Measurements from ENCODE around the gene TLN1. TPM values are rescaled to one million over a fixed set of nuclear protein-coding genes. Genes with fewer than 3 reads are reported as not detected.

TLN1 gene
- total RNA-seq, 2 experiments from 2014 or later, result 149 to 151 TPM

GRCh38 chr9:35748858-35749514, 17.0 kb upstream of the TLN1 start, which contains the start of the genes GBA2 and RGP1:
Gene GBA2 (minus strand): TSS chr9:35749228. CDS start chr9:35748704, 524 bp downstream.
Gene RGP1 (plus strand): TSS chr9:35749287. CDS start chr9:35749756, 469 bp downstream.
- Histone ChIP-seq H3K9me3 (ENCODE audit: control insufficient read depth in 1 of 2, insufficient read depth in 1 of 2, low read length in 2 of 2) (no peaks in the 10 kb centered on the region), H3K4me3 (ENCODE audit: low read length) (peak within 1 kb of the TSS; percentile 98), H3K36me3 (ENCODE audit: insufficient read depth, low read length) (peaks cover 46% of the 10 kb centered on the region), H3K27ac (ENCODE audit: low read depth in 1 of 2, low read length in 2 of 2) (peak within 1 kb of the TSS; percentile 65 to 85), H3K4me1 (ENCODE audit: insufficient read depth, low read length) (peaks cover 48% of the 10 kb centered on the region), H3K27me3 (ENCODE audit: control insufficient read depth in 1 of 2, insufficient read depth in 2 of 2, low read length in 2 of 2) (no peaks in the 10 kb centered on the region)
- DNase-seq, result peak; percentile 25 to 77 (median 58)
- Mint-ChIP-seq H3K27ac (peak within 1 kb of the TSS; percentile 88), H3K4me3 (peak within 1 kb of the TSS; percentile 99), H3K27me3 (no peaks in the 10 kb centered on the region), H3K4me1 (ENCODE audit: low read depth) (peaks cover 51% of the 10 kb centered on the region), H3K36me3 (ENCODE audit: low read depth) (peaks cover 59% of the 10 kb centered on the region), H3K9me3 (no peaks in the 10 kb centered on the region)
- TF ChIP-seq CTCF (IDR thresholded peaks at IDR 0.05), result no peak
- ChIA-PET CTCF (interaction anchor here (0.6 to 3.5 kb wide), 21 partner anchors 8 to 669 kb away, joined by 3 to 32 read pairs (median 6); partner anchors contain the start of genes CCDC107, CREB3, FANCG and RMRP), POLR2A (interaction anchor here (0.6 to 4.2 kb wide), 17 partner anchors 8 to 1718 kb away, joined by 3 to 73 read pairs (median 8); partner anchors contain the start of genes ARHGEF39, CCDC107, CREB3 and RMRP)
- ATAC-seq (ENCODE audit: poor library complexity), result peak; percentile 59
- intact Hi-C loops (cut with DNase I, micrococcal nuclease), result loop anchor here (1.0 to 10.0 kb wide), 6 partner anchors 13 to 1224 kb away; partner anchors contain the start of genes CREB3 (in 2 of the 2), TLN1 (in 2 of the 2), ENHO (in 1 of the 2) and SPAG8 (in 1 of the 2)

DNA sequence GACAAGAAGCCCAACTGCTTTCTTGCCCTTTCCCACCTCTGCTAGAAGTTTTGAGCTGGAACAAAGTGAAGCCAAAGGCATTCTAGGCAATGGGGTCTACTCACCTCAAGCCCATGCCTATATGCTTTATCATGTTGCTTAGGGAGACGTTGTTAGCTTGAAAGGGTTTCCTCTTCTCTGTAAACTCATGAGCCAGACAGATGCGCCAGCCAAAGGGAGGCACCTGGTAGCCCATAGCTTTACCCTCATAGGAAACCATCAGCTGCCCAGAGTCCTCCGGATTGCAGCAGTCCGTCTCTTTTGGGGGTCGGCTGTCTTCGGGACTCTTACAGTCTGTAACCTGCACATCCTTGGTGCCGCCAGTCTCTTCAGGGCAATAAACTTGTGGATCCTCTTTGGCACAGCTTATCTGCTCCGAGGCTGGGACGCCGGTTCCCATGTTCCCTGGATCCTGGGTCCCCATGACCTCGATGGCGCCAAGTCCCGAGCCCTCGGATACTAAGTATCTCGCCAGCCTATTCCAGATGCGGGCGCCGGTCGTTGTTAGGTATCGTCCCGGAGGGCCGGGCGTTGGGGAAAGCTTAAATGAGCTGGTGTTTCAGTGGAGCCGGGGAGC, 16.4 kb upstream of the TLN1 start:
- Mint-ChIP-seq H3K4me3 (peak overlapping the region; percentile 90), H3K27ac (peak overlapping the region; percentile 40), H3K27me3 (no peaks in the 10 kb centered on the region), H3K9me3 (no peaks in the 10 kb centered on the region), H3K4me1 (ENCODE audit: low read depth) (peaks cover 54% of the 10 kb centered on the region), H3K36me3 (ENCODE audit: low read depth) (peaks cover 59% of the 10 kb centered on the region)
- DNase-seq, result peak in 4 of 14 experiments; percentile 6 to 36 (median 30)
- ATAC-seq (ENCODE audit: poor library complexity), result peak; percentile 18
- ChIA-PET POLR2A (interaction anchor here (0.7 to 4.2 kb wide), 16 partner anchors 9 to 145 kb away, joined by 3 to 73 read pairs (median 8); partner anchors contain the start of genes CCDC107, CREB3, RMRP and SPAG8), CTCF (interaction anchor here (1.2 to 3.5 kb wide), 14 partner anchors 9 to 145 kb away, joined by 3 to 32 read pairs (median 6); partner anchors contain the start of genes CCDC107, CREB3, RMRP and TLN1)
- H3K4me1 ChIP-seq (ENCODE audit: insufficient read depth, low read length), result peaks cover 48% of the 10 kb centered on the region
- no peaks in the 10 kb centered on the region for H3K9me3 ChIP-seq (ENCODE audit: control insufficient read depth in 1 of 2, insufficient read depth in 1 of 2, low read length in 2 of 2)
- H3K36me3 ChIP-seq (ENCODE audit: insufficient read depth, low read length), result peaks cover 46% of the 10 kb centered on the region
- peak overlapping the region; percentile 60 to 65 for H3K27ac ChIP-seq (ENCODE audit: low read depth in 1 of 2, low read length in 2 of 2)
- peak overlapping the region; percentile 98 for H3K4me3 ChIP-seq (ENCODE audit: low read length)
- TF ChIP-seq CTCF (IDR thresholded peaks at IDR 0.05), result no peak
- intact Hi-C loops (cut with DNase I, micrococcal nuclease), result loop anchor here (2.0 to 10.0 kb wide), 4 partner anchors 16 to 1224 kb away; partner anchors contain the start of genes CREB3 (in 1 of the 2), ENHO (in 1 of the 2), SPAG8 (in 1 of the 2) and TLN1 (in 1 of the 2)
- H3K27me3 ChIP-seq (ENCODE audit: control insufficient read depth in 1 of 2, insufficient read depth in 2 of 2, low read length in 2 of 2), result no peaks in the 10 kb centered on the region

DNA sequence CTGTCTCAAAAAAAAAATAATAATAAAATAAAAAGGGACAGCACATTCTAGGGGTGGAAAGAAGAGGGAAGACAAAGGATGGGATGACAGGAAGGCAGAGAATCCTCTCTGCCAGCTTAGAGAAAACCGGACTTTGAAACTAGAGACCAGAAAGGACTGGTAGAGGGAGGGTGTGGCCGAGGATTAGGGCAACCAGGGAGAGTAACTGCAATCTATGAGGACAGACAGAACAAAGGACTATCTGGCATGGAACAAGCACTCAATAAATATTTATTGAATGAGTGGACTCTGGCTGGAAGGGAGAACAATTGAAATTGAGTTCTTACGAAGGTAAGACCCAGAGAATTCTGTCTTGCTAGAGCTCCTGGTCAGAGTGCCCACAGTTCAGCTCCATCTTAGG, 14.6 kb upstream of the TLN1 start:
- no peak for ATAC-seq (ENCODE audit: poor library complexity)
- Mint-ChIP-seq H3K36me3 (ENCODE audit: low read depth) (peaks cover 59% of the 10 kb centered on the region), H3K4me3 (peak overlapping the region; percentile 90), H3K4me1 (ENCODE audit: low read depth) (peaks cover 62% of the 10 kb centered on the region), H3K27ac (no peak overlapping the region), H3K27me3 (no peaks in the 10 kb centered on the region), H3K9me3 (no peaks in the 10 kb centered on the region)
- no peak for TF ChIP-seq CTCF (IDR thresholded peaks at IDR 0.05)
- no peak for DNase-seq
- peaks cover 44% of the 10 kb centered on the region for H3K36me3 ChIP-seq (ENCODE audit: insufficient read depth, low read length)
- H3K9me3 ChIP-seq (ENCODE audit: control insufficient read depth in 1 of 2, insufficient read depth in 1 of 2, low read length in 2 of 2), result no peaks in the 10 kb centered on the region
- CTCF ChIA-PET, result interaction anchor here (0.8 to 3.0 kb wide), 4 partner anchors 10 to 79 kb away, joined by 3 to 13 read pairs (median 8); partner anchors contain the start of genes CREB3 and TLN1
- intact Hi-C loops (cut with DNase I, micrococcal nuclease), result loop anchor here (5.0 to 10.0 kb wide), 3 partner anchors 66 to 1222 kb away; partner anchors contain the start of genes ENHO (in 1 of the 2) and SPAG8 (in 1 of the 2)
- H3K4me1 ChIP-seq (ENCODE audit: insufficient read depth, low read length), result peaks cover 54% of the 10 kb centered on the region
- no peak overlapping the region for H3K4me3 ChIP-seq (ENCODE audit: low read length)
- H3K27ac ChIP-seq (ENCODE audit: low read depth in 1 of 2, low read length in 2 of 2), result no peak overlapping the region
- H3K27me3 ChIP-seq (ENCODE audit: control insufficient read depth in 1 of 2, insufficient read depth in 2 of 2, low read length in 2 of 2), result no peaks in the 10 kb centered on the region
- POLR2A ChIA-PET, result interaction anchor here (0.9 to 4.2 kb wide), 4 partner anchors 11 to 143 kb away, joined by 3 to 73 read pairs (median 11); partner anchors contain the start of genes CCDC107, CREB3, RMRP and TLN1
